Endothelial cell (in vitro differentiated cells): ENCODE data around the gene G0S2. TPM values are rescaled to one million over a fixed set of nuclear protein-coding genes. Genes with fewer than 3 reads are reported as not detected.

Experiments used
- DNase-seq: peaks from one replicate; pipeline ENCODE4 v3.0.0; 2021; ENCODE audit warnings: low spot score
- H3K27ac Mint-ChIP-seq: one replicate; pipeline ENCODE4 v1.8.0; 2021; ENCODE audit warnings: mixed read lengths, inconsistent platforms; ENCODE audit not compliant: unreplicated experiment
- H3K27me3 Mint-ChIP-seq: one replicate; pipeline ENCODE4 v1.8.0; 2021; ENCODE audit warnings: mild to moderate bottlenecking, moderate library complexity, mixed read lengths, inconsistent platforms; ENCODE audit not compliant: unreplicated experiment
- H3K36me3 Mint-ChIP-seq: one replicate; pipeline ENCODE4 v1.8.0; 2021; ENCODE audit warnings: mild to moderate bottlenecking, low read depth, mixed read lengths, inconsistent platforms; ENCODE audit not compliant: unreplicated experiment
- H3K4me1 Mint-ChIP-seq: one replicate; pipeline ENCODE4 v1.8.0; 2021; ENCODE audit warnings: mild to moderate bottlenecking, mixed read lengths, inconsistent platforms; ENCODE audit not compliant: unreplicated experiment
- H3K4me3 Mint-ChIP-seq: one replicate; pipeline ENCODE4 v1.8.0; 2021; ENCODE audit warnings: mild to moderate bottlenecking, mixed read lengths, inconsistent platforms; ENCODE audit not compliant: unreplicated experiment
- H3K9me3 Mint-ChIP-seq: one replicate; pipeline ENCODE4 v1.8.0; 2021; ENCODE audit warnings: mixed read lengths, inconsistent platforms; ENCODE audit not compliant: unreplicated experiment
- CTCF ChIP-seq: fragments of 200-600 bp; sonication (generic); IDR thresholded peaks from one replicate; pipeline ENCODE4 v1.5.0; 2021; ENCODE audit warnings: antibody characterized with exemption; ENCODE audit not compliant: unreplicated experiment
- total RNA-seq: library from RNA; stranded (reverse); fragmentation: NEBNext Ultra II Directional; extraction: Animal tissue kit (Norgen Biotek cat#: 25700); gene quantifications from one replicate; pipeline ENCODE4 v1.2.1, GENCODE V29; 2021; ENCODE audit not compliant: unreplicated experiment

Gene G0S2
- total RNA-seq, 1 donor from 2014 or later = not detected

GRCh38 chr1:209715314-209715713 is 40.1 kb downstream of the G0S2 start:
- Mint-ChIP-seq H3K27ac (no peak overlapping the region), H3K36me3 (no peaks in the 10 kb centered on the region), H3K9me3 (no peaks in the 10 kb centered on the region), H3K4me1 (no peaks in the 10 kb centered on the region), H3K4me3 (no peak overlapping the region), H3K27me3 (no peaks in the 10 kb centered on the region)
- no peak for TF ChIP-seq CTCF
- DNase-seq = no peak

GRCh38 chr1:209717818-209718217 is 42.6 kb downstream of the G0S2 start:
- H3K36me3 Mint-ChIP-seq = no peaks in the 10 kb centered on the region
- no peak for DNase-seq
- H3K27me3 Mint-ChIP-seq = no peaks in the 10 kb centered on the region
- no peaks in the 10 kb centered on the region for H3K9me3 Mint-ChIP-seq
- H3K4me1 Mint-ChIP-seq = no peaks in the 10 kb centered on the region
- no peak for TF ChIP-seq CTCF
- no peak overlapping the region for H3K27ac Mint-ChIP-seq
- H3K4me3 Mint-ChIP-seq = no peak overlapping the region

GRCh38 chr1:209720326-209720725 is 45.1 kb downstream of the G0S2 start:
- no peak for TF ChIP-seq CTCF
- Mint-ChIP-seq H3K4me3 (no peak overlapping the region), H3K27ac (no peak overlapping the region), H3K4me1 (peaks cover 8% of the 10 kb centered on the region), H3K27me3 (no peaks in the 10 kb centered on the region), H3K9me3 (no peaks in the 10 kb centered on the region), H3K36me3 (no peaks in the 10 kb centered on the region)
- DNase-seq = no peak

- H3K4me3 Mint-ChIP-seq = no peak overlapping the region
- TF ChIP-seq CTCF = no peak
- no peak overlapping the region for H3K27ac Mint-ChIP-seq
- H3K27me3 Mint-ChIP-seq = no peaks in the 10 kb centered on the region
- DNase-seq = no peak
- H3K9me3 Mint-ChIP-seq = no peaks in the 10 kb centered on the region
- no peaks in the 10 kb centered on the region for H3K36me3 Mint-ChIP-seq
- H3K4me1 Mint-ChIP-seq = peaks cover 8% of the 10 kb centered on the region
Measured at GRCh38 chr1:209720826-209721225, 45.6 kb downstream of the G0S2 start.

- Mint-ChIP-seq H3K9me3 (no peaks in the 10 kb centered on the region), H3K4me3 (no peak overlapping the region), H3K27me3 (no peaks in the 10 kb centered on the region), H3K4me1 (peaks cover 8% of the 10 kb centered on the region), H3K36me3 (no peaks in the 10 kb centered on the region), H3K27ac (no peak overlapping the region)
- DNase-seq = no peak
- no peak for TF ChIP-seq CTCF
Measured at GRCh38 chr1:209721323-209721722, 46.1 kb downstream of the G0S2 start.
